Gastrocnemius medialis (tissue), 4 donors: Measurements from ENCODE around the gene DNAH2. TPM values are rescaled to one million over a fixed set of nuclear protein-coding genes. Genes with fewer than 3 reads are reported as not detected.

Experiments
- ATAC-seq, 2 donors: fragments of 150-250 bp; one replicate each; pipeline ENCODE4 v1.9.1; 2016
- DNase-seq, 2 donors: peaks; one replicate each; pipeline ENCODE4 v3.0.0-alpha.2; 2019
- H3K27ac ChIP-seq, 4 donors: fragments of 200-600 bp; sonication (generic); 1 replicate in 1 of 4; 2 replicates in 3 of 4; pipeline ENCODE4 v1.5.1; 2016 to 2018; ENCODE audit warnings: mild to moderate bottlenecking in 2 of 4, moderate library complexity in 1 of 4
- H3K27me3 ChIP-seq, 3 donors: fragments of 200-600 bp; sonication (generic) in 2 of 3; 1 replicate in 1 of 3; 2 replicates in 2 of 3; pipeline versions ENCODE4 v1.5.1 to v1.6.0; 2016 to 2019; ENCODE audit warnings: mild to moderate bottlenecking in 1 of 3, moderate library complexity in 1 of 3
- H3K36me3 ChIP-seq, 2 donors: fragments of 200-600 bp; sonication (generic) in 1 of 2; one replicate each; pipeline ENCODE4 v1.5.1; 2017 to 2018
- H3K4me1 ChIP-seq, 2 donors: fragments of 200-600 bp; sonication (generic) in 1 of 2; one replicate each; pipeline ENCODE4 v1.5.1; 2016 to 2017; ENCODE audit warnings: mild to moderate bottlenecking in 2 of 2
- H3K4me3 ChIP-seq, 4 donors: fragments of 200-600 bp; sonication (generic) in 3 of 4; 1 replicate in 1 of 4; 2 replicates in 3 of 4; pipeline ENCODE4 v1.5.1; 2016 to 2019; ENCODE audit warnings: mild to moderate bottlenecking in 2 of 4
- H3K9me3 ChIP-seq, 3 donors: fragments of 200-600 bp; sonication (generic) in 2 of 3; 1 replicate in 1 of 3; 2 replicates in 2 of 3; pipeline ENCODE4 v1.5.1; 2016 to 2019
- CTCF ChIP-seq, 5 experiments: fragments of 450-650 bp in 3 of 5; fragments of 200-600 bp in 2 of 5; sonication (generic) in 2 of 5; IDR thresholded peaks in 4 of 5; conservative IDR thresholded peaks in 1 of 5; 1 replicate in 4 of 5; 2 replicates in 1 of 5; pipeline ENCODE4 v1.5.1; 2016 to 2019; ENCODE audit warnings: antibody characterized with exemption in 5 of 5, mild to moderate bottlenecking in 3 of 5, moderate library complexity in 3 of 5
- POLR2A ChIP-seq, 2 donors: fragments of 450-650 bp; IDR thresholded peaks; one replicate each; pipeline ENCODE4 v1.6.1; 2017; ENCODE audit warnings: antibody characterized with exemption in 2 of 2, mild to moderate bottlenecking in 2 of 2, moderate library complexity in 2 of 2
- in situ Hi-C, 4 donors: fragments of 200-750 bp; cut with MboI; loops; one replicate each; pipeline versions ENCODE4 v1.15.0 to v1.8.0; 2017; ENCODE audit warnings: low sequenced_read_pairs in 4 of 4
- intact Hi-C: fragments of 100-400 bp; cut with DNase I; formaldehyde crosslinking; loops from one replicate; pipeline ENCODE4 v1.15.1; 2023; ENCODE audit warnings: low total_unique reads
- total RNA-seq, 4 donors: library from RNA; depleted of rRNA; stranded (reverse); fragments of >200 nt; gene quantifications; one replicate each; pipeline versions ENCODE4 v1.1.0 to v1.2.3, GENCODE V29; 2016

DNAH2 gene
- total RNA-seq, 4 donors from 2014 or later = not detected

DNA sequence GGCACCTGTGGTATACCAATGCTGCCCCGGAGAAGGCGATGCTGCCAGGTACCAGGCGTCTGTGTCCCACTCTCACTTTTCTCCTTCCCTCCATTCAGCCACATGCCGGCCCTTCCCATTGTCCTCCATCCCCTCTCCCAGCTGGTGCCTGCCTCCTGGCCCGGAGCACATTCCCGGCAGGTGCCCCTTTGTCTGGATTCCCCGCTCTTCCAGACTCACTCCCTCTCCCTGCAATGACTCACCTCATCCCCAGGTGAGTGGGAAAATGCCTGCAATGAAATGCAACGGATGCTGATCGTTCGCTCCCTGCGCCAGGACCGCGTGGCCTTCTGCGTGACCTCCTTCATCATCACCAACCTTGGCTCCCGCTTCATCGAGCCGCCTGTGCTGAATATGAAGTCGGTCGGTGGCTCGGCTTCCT lies 106.0 kb downstream of the DNAH2 start:
- DNase-seq = no peak
- in situ Hi-C loops = no loop called here
- H3K27ac ChIP-seq = no peak overlapping the region
- H3K4me3 ChIP-seq = no peak overlapping the region
- intact Hi-C loops = loop anchor here (1.0 to 5.0 kb wide), 3 partner anchors 28 to 165 kb away; no protein-coding TSS in a partner anchor
- no peaks in the 10 kb centered on the region for H3K9me3 ChIP-seq
- H3K4me1 ChIP-seq = no peaks in the 10 kb centered on the region
- TF ChIP-seq CTCF (IDR thresholded peaks at IDR 0.05 in 4 of 5, conservative IDR thresholded peaks at IDR 0.05 in 1 of 5) (no peak), POLR2A (IDR thresholded peaks at IDR 0.05) (no peak)
- no peaks in the 10 kb centered on the region for H3K27me3 ChIP-seq
- H3K36me3 ChIP-seq = no peaks in the 10 kb centered on the region
- no peak for ATAC-seq

- Histone ChIP-seq H3K27ac (no peak overlapping the region), H3K9me3 (no peaks in the 10 kb centered on the region), H3K4me1 (no peaks in the 10 kb centered on the region), H3K36me3 (no peaks in the 10 kb centered on the region), H3K4me3 (no peak overlapping the region), H3K27me3 (no peaks in the 10 kb centered on the region)
- in situ Hi-C loops = no loop called here
- intact Hi-C loops = loop anchor here (5.0 kb wide), 1 partner anchor 82 kb away; no protein-coding TSS in a partner anchor
- no peak for ATAC-seq
- DNase-seq = no peak
- TF ChIP-seq CTCF (IDR thresholded peaks at IDR 0.05 in 4 of 5, conservative IDR thresholded peaks at IDR 0.05 in 1 of 5) = no peak
- no peak for TF ChIP-seq POLR2A (IDR thresholded peaks at IDR 0.05)
Measured at GRCh38 chr17:7824021-7824924, 106.7 kb downstream of the DNAH2 start.

GRCh38 chr17:7825206-7825990 lies 107.9 kb downstream of the DNAH2 start:
- in situ Hi-C loops (no loop called here), intact Hi-C loops (no loop called here)
- no peaks in the 10 kb centered on the region for H3K27me3 ChIP-seq
- no peak for DNase-seq
- ATAC-seq = peak in 1 of 2 donors; percentile 55
- H3K4me3 ChIP-seq = no peak overlapping the region
- no peaks in the 10 kb centered on the region for H3K9me3 ChIP-seq
- no peaks in the 10 kb centered on the region for H3K4me1 ChIP-seq
- H3K27ac ChIP-seq = no peak overlapping the region
- no peaks in the 10 kb centered on the region for H3K36me3 ChIP-seq
- TF ChIP-seq CTCF (IDR thresholded peaks at IDR 0.05 in 4 of 5, conservative IDR thresholded peaks at IDR 0.05 in 1 of 5) = peak in 1 of 5 experiments; percentile 13
- TF ChIP-seq POLR2A (IDR thresholded peaks at IDR 0.05) = no peak

GRCh38 chr17:7830616-7831015 lies 113.1 kb downstream of the DNAH2 start:
- H3K36me3 ChIP-seq = no peaks in the 10 kb centered on the region
- no peaks in the 10 kb centered on the region for H3K27me3 ChIP-seq
- H3K9me3 ChIP-seq = no peaks in the 10 kb centered on the region
- no peak overlapping the region for H3K27ac ChIP-seq
- in situ Hi-C loops (no loop called here), intact Hi-C loops (loop anchor here (5.0 to 10.0 kb wide), 3 partner anchors 203 to 816 kb away; partner anchors contain the start of genes ACADVL, DLG4, RNASEK and SAT2)
- no peak for ATAC-seq
- DNase-seq = no peak
- peaks cover 5% of the 10 kb centered on the region in 2 donors for H3K4me1 ChIP-seq
- TF ChIP-seq POLR2A (IDR thresholded peaks at IDR 0.05) = no peak
- no peak for TF ChIP-seq CTCF (IDR thresholded peaks at IDR 0.05 in 4 of 5, conservative IDR thresholded peaks at IDR 0.05 in 1 of 5)
- no peak overlapping the region for H3K4me3 ChIP-seq
